ENCODE results near the gene VRTN.

The VRTN gene

GRCh38 chr14:74392616-74393570 is 44.6 kb downstream of the VRTN start:
- no peak for DNase-seq (ENCODE audit: low read depth)

DNA sequence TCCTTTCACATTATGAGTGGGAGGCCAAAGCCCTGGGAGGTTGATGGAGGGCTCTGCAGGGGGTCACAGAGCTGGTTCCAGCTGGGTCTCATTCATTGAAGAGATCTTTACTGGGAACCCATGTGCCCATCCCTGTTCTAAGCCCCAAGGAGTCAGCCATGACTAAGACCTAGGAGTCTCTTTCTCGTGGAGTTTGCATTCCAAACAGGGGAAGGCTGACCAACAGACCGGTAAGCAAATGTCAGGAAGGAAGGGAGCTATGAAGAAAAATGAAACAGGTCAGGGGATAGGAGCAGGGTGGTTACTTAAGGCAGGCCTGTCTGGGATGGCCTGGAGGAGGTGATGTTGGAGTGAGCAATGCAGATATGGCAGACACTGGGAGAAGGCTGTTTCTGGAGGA is 46.3 kb downstream of the VRTN start:
- no peak for DNase-seq (ENCODE audit: low read depth)

GRCh38 chr14:74395094-74395493 is 46.8 kb downstream of the VRTN start:
- DNase-seq (ENCODE audit: low read depth) = no peak

- no peak for DNase-seq (ENCODE audit: low read depth)
Observed at GRCh38 chr14:74400031-74400685, 51.9 kb downstream of the VRTN start.

DNA sequence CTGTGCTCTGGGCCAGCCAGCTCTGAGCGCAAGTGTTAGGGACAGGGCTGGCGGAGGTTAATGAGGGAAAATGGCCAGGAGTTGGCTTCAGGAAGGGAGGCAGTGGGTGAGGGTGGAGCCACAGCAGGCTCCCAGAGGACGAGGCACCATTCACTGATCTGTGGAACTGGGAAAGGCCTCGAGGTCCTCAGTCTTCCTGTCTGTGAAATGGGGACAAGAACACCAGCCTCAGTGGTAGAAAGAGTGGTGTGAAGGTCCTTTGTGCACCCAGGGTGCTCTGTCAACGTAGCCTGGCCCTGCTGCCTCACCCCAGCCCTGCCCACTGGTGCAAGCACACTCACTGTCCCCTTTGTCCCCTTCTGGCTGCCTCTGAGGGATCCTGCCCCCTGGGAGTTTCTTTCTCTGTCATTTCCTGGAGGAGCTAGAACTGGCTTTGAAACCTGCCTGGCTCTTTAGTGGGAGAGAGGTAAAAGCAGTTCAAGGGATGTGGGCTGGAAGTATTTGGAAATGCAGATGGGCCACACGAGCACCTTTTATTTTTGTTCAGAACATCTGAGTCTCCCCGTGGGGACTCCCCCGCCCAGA is 52.7 kb downstream of the VRTN start:
- DNase-seq (ENCODE audit: low read depth) = no peak

GRCh38 chr14:74401504-74402241 is 53.4 kb downstream of the VRTN start:
- DNase-seq (ENCODE audit: low read depth) = no peak

DNA sequence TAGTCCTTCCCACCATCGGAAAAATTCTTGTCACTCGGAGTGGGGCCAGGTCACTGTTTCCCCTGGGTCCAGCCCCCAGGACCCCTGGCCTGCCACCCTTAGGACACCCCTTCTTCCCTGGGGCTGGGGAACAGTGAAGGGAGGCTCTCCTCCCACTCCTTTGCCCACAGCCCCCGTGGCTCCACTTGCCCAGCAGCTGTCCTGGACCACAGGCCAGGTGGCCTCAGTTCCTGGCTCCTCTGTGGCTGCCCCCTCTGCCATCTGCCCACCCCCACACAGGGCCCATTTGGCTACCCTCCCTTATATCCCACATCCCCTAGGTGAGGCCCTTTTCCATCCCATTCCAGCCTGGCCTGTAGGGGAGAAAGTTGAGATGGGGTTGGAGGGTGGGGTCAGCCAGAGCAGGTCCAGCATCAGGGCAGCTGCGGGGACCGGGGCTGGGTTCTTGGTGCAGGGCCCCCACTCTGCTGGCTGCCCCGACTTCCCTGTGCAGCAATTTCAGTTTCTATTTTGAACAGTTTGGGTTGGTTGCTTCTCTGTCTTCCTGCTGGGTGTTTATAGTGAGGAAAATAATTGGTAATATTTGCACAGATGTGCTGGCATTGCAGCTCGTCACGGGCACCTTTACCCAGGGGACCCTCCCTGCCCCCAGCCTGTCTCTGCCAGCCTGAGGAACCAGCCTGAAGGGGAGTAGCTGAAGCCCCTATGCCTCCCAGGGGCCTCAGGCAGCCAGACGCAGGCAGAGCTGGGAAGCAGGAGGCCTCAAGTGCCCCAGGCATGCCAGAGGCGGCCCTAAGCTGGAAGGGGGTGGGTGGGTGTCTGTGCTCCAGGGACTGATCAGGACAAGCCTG is 54.4 kb downstream of the VRTN start:
- no peak for DNase-seq (ENCODE audit: low read depth)

DNA sequence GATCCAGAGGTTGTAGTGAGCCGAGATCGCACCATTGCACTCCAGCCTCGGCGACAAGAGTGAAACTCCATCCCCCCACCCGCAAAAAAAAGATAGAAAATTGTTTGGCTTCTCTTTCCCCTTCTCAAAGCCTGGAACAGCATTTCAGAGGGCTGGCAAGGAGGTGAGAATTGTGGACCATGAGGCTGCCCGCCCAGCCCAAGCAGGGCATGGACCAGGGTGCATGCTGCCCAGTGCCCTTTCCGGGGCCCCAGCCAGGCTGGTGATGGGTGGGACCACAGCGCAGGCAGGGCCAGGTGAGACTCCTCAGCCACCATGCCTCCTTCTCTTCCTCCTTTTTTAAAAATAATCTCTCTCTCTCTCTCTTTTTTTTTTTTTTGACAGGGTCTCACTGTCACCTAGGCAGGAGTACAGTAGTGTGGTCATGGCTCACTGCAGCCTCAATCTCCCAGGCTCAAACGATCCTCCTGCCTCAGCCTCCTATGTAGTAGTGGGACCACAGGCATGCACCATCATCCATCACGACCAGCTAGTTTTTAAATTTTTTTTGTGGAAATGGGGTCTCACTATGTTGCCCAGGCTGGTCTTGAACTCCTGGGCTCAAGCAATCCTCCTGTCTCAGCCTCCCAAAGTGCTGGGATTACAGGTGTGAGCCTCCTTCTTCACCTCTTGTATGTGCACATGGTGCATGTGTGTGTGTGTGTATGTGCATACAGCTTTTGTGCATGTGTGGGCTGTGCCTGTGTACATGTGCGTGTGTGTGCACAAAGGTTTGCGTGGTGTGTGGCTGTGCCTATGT is 55.5 kb downstream of the VRTN start:
- no peak for DNase-seq (ENCODE audit: low read depth)

DNA sequence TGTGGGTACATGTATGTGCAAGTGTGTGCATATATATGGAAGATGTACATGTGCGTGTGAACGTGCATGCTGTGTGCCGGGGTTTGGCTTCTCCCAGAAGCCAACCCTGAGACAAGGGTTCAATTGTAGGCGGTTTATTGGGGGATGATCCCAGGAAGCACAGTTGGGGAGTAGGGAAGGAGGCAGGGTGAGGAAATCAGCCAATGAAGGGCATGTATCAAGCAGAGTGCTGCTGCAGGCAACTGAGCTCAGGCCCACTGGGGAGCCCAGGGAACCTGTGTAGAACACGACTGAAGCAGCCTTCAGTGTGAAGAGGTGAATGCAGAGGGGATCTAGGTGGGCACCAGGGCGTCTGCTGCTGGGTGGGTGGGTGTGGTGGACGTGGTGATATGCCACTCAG is 56.2 kb downstream of the VRTN start:
- DNase-seq (ENCODE audit: low read depth) = no peak

- no peak for DNase-seq (ENCODE audit: low read depth)
Observed at GRCh38 chr14:74405663-74406062, 57.4 kb downstream of the VRTN start.

DNA sequence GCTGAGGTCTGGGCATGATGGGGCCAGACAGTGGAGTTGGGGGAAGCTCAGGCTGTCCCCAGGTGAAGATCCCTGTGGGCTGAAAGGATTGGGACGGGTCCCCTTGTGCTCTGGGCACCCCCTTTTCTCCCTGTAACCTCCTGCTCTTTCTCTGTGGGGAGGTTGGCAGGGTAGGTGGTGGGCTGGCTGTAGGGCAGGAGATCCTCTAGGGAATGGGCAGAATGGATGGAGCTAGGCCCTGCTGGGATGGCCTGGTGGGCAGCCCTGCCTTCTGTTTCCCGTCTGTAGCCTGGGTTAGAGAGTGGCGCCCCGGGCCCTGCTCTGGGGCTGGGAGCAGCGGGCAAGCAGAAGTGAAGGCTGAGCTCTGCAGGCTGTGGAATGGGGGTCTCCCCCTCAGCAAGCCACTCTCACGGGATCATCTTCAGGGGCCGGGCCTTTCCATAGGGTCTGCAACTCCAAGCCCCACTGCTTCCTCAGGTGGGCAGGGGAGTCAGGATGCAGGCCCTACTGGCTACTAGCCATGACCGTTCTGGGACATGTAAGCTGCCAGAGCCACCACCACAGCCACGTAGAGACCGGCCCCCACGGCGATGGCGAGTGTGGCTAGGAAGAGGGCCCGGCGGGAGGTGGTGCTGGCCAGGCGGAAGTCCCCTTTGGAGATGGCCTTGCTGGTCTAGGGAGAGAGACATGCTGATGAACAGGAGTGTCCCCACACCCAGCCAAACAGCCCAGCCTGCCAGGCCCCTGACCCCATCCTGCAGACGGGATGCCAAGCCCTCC is 58.9 kb downstream of the VRTN start:
- no peak for DNase-seq (ENCODE audit: low read depth)

GRCh38 chr14:74407801-74408154 is 59.5 kb downstream of the VRTN start:
- no peak for DNase-seq (ENCODE audit: low read depth)

- no peak for DNase-seq (ENCODE audit: low read depth)
Observed at GRCh38 chr14:74408870-74409269, 60.6 kb downstream of the VRTN start.

DNA sequence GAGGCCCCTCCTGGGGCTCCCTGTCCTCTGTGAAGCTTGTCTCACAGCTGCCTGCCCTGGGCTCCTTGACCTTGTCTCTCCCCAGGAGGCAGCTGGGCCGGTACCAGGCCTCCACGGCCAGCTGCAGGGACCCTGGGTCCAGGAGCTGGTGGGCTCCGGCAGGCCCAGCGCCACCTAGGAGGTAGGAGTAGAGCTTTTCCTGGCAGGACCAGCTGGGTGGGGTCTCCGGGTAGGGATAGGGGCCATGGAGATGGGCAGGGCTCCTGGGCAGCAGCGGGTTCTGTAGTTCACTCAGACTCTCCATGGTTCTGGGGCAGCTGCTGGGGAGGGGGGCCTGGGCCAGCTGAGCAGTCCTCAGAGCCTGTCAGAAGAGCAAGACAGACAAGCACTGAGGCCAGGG is 61.2 kb downstream of the VRTN start:
- no peak for DNase-seq (ENCODE audit: low read depth)

Measured in GM04503 (cell line).